ENCODE data around the gene CTNND2.

The CTNND2 gene

GRCh38 chr5:10933121-10933520, 971.1 kb downstream of the CTNND2 start:
- Histone ChIP-seq H3K4me1 (ENCODE audit: control insufficient read depth, insufficient read depth, low read length) (peaks cover 2% of the 10 kb centered on the region), H3K4me3 (ENCODE audit: low read depth, low read length) (no peak overlapping the region), H3K36me3 (ENCODE audit: control insufficient read depth, insufficient read depth, low read length) (no peaks in the 10 kb centered on the region), H3K27me3 (ENCODE audit: control insufficient read depth, insufficient read depth, low read length) (no peaks in the 10 kb centered on the region), H3K9me3 (ENCODE audit: control insufficient read depth, insufficient read depth, low read length) (no peaks in the 10 kb centered on the region), H3K9ac (ENCODE audit: low read depth, low read length) (no peak overlapping the region)

GRCh38 chr5:10932426-10932825, 971.8 kb downstream of the CTNND2 start:
- H3K4me3 ChIP-seq (ENCODE audit: low read depth, low read length), result no peak overlapping the region
- H3K9me3 ChIP-seq (ENCODE audit: control insufficient read depth, insufficient read depth, low read length), result no peaks in the 10 kb centered on the region
- no peaks in the 10 kb centered on the region for H3K27me3 ChIP-seq (ENCODE audit: control insufficient read depth, insufficient read depth, low read length)
- H3K36me3 ChIP-seq (ENCODE audit: control insufficient read depth, insufficient read depth, low read length), result no peaks in the 10 kb centered on the region
- no peak overlapping the region for H3K9ac ChIP-seq (ENCODE audit: low read depth, low read length)
- peaks cover 2% of the 10 kb centered on the region for H3K4me1 ChIP-seq (ENCODE audit: control insufficient read depth, insufficient read depth, low read length)

GRCh38 chr5:10927608-10928007, 976.6 kb downstream of the CTNND2 start:
- Histone ChIP-seq H3K4me3 (ENCODE audit: low read depth, low read length) (no peak overlapping the region), H3K9me3 (ENCODE audit: control insufficient read depth, insufficient read depth, low read length) (no peaks in the 10 kb centered on the region), H3K4me1 (ENCODE audit: control insufficient read depth, insufficient read depth, low read length) (peaks cover 2% of the 10 kb centered on the region), H3K9ac (ENCODE audit: low read depth, low read length) (no peak overlapping the region), H3K36me3 (ENCODE audit: control insufficient read depth, insufficient read depth, low read length) (no peaks in the 10 kb centered on the region), H3K27me3 (ENCODE audit: control insufficient read depth, insufficient read depth, low read length) (no peaks in the 10 kb centered on the region)

GRCh38 chr5:10923310-10923709, 980.9 kb downstream of the CTNND2 start:
- Histone ChIP-seq H3K36me3 (ENCODE audit: control insufficient read depth, insufficient read depth, low read length) (no peaks in the 10 kb centered on the region), H3K4me1 (ENCODE audit: control insufficient read depth, insufficient read depth, low read length) (no peaks in the 10 kb centered on the region), H3K27me3 (ENCODE audit: control insufficient read depth, insufficient read depth, low read length) (no peaks in the 10 kb centered on the region), H3K4me3 (ENCODE audit: low read depth, low read length) (no peak overlapping the region), H3K9me3 (ENCODE audit: control insufficient read depth, insufficient read depth, low read length) (no peaks in the 10 kb centered on the region), H3K9ac (ENCODE audit: low read depth, low read length) (no peak overlapping the region)
